ENCODE measurements around the gene MAPRE2. TPM values are rescaled to one million over a fixed set of nuclear protein-coding genes. Genes with fewer than 3 reads are reported as not detected.

The MAPRE2 gene
- total RNA-seq, 1 donor from 2014 or later: 23.4 TPM

GRCh38 chr18:35189510-35189909, 148.3 kb downstream of the MAPRE2 start:
- Mint-ChIP-seq H3K27me3 (ENCODE audit: low read depth) (no peaks in the 10 kb centered on the region), H3K4me3 (ENCODE audit: unreplicated experiment) (no peak overlapping the region), H3K27ac (ENCODE audit: unreplicated experiment) (no peak overlapping the region), H3K36me3 (ENCODE audit: low read depth) (no peaks in the 10 kb centered on the region), H3K9me3 (ENCODE audit: low read depth) (no peaks in the 10 kb centered on the region), H3K4me1 (ENCODE audit: low read depth) (peaks cover 4% of the 10 kb centered on the region)
- DNase-seq (ENCODE audit: low spot score): no peak
- TF ChIP-seq CTCF (IDR thresholded peaks at IDR 0.05): no peak

GRCh38 chr18:35190948-35191697, 149.9 kb downstream of the MAPRE2 start:
- H3K4me1 Mint-ChIP-seq (ENCODE audit: low read depth): peaks cover 3% of the 10 kb centered on the region
- no peaks in the 10 kb centered on the region for H3K36me3 Mint-ChIP-seq (ENCODE audit: low read depth)
- no peak for DNase-seq (ENCODE audit: low spot score)
- no peaks in the 10 kb centered on the region for H3K9me3 Mint-ChIP-seq (ENCODE audit: low read depth)
- no peak overlapping the region for H3K27ac Mint-ChIP-seq (ENCODE audit: unreplicated experiment)
- no peak overlapping the region for H3K4me3 Mint-ChIP-seq (ENCODE audit: unreplicated experiment)
- no peak for TF ChIP-seq CTCF (IDR thresholded peaks at IDR 0.05)
- no peaks in the 10 kb centered on the region for H3K27me3 Mint-ChIP-seq (ENCODE audit: low read depth)

- no peaks in the 10 kb centered on the region for H3K4me1 Mint-ChIP-seq (ENCODE audit: low read depth)
- DNase-seq (ENCODE audit: low spot score): no peak
These were observed 150.4 kb downstream of the MAPRE2 start for GRCh38 chr18:35191698-35192025.

GRCh38 chr18:35192415-35192814, 151.2 kb downstream of the MAPRE2 start:
- H3K4me1 Mint-ChIP-seq (ENCODE audit: low read depth): no peaks in the 10 kb centered on the region
- no peak for TF ChIP-seq CTCF (IDR thresholded peaks at IDR 0.05)
- no peak for DNase-seq (ENCODE audit: low spot score)
- no peaks in the 10 kb centered on the region for H3K36me3 Mint-ChIP-seq (ENCODE audit: low read depth)
- no peak overlapping the region for H3K4me3 Mint-ChIP-seq (ENCODE audit: unreplicated experiment)
- no peak overlapping the region for H3K27ac Mint-ChIP-seq (ENCODE audit: unreplicated experiment)
- H3K27me3 Mint-ChIP-seq (ENCODE audit: low read depth): no peaks in the 10 kb centered on the region
- no peaks in the 10 kb centered on the region for H3K9me3 Mint-ChIP-seq (ENCODE audit: low read depth)

More at GRCh38 chr18:35191698-35192025, 150.4 kb downstream of the MAPRE2 start:
- no peaks in the 10 kb centered on the region for H3K36me3 Mint-ChIP-seq (ENCODE audit: low read depth)
- H3K27me3 Mint-ChIP-seq (ENCODE audit: low read depth): no peaks in the 10 kb centered on the region
- no peak overlapping the region for H3K27ac Mint-ChIP-seq (ENCODE audit: unreplicated experiment)
- H3K4me3 Mint-ChIP-seq (ENCODE audit: unreplicated experiment): no peak overlapping the region
- no peaks in the 10 kb centered on the region for H3K9me3 Mint-ChIP-seq (ENCODE audit: low read depth)
- TF ChIP-seq CTCF (IDR thresholded peaks at IDR 0.05): no peak

Other genes starting within 250 kb of the MAPRE2 start
- gene ZNF397, start 199.6 kb downstream of the MAPRE2 start, total RNA-seq: 12.0 to 18.9 TPM (median 12.1 TPM) in 3 replicates
- gene ZSCAN30, start 248.8 kb downstream of the MAPRE2 start, total RNA-seq: 8.8 to 14.7 TPM (median 9.8 TPM) in 3 replicates

Data from chondrocyte (in vitro differentiated cells).